ENCODE results near the gene FCN1. TPM values are rescaled to one million over a fixed set of nuclear protein-coding genes. Genes with fewer than 3 reads are reported as not detected.

The FCN1 gene
- total RNA-seq, 1 experiment from 2014 or later, result not detected

DNA sequence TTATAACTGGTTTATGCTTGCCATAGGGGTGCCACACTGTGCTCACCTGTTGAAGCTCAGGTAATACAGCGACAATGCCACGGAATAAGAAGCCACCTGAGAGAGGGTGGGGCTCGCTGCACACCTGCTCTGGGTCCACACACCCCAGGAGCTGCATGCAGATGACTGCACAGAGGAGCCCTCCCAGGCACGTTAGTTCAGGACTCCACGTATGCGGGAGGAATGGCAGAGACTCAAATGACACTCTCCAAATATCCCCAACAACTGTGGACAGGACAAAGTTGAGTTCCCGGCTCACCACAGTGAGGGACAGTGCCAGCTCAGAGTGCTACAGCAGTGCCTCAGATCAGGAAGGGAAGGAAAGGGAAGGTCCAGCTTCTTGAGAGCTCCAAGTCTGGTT, 5.8 kb upstream of the FCN1 start:
- intact Hi-C loops (cut with micrococcal nuclease), result no loop called here
- H3K27me3 Mint-ChIP-seq (ENCODE audit: insufficient read depth, unreplicated experiment), result peaks cover 69% of the 10 kb centered on the region
- no TSS peak for BruUV-seq (replicated peaks)
- no peak overlapping the region for H3K27ac Mint-ChIP-seq (ENCODE audit: low read depth, unreplicated experiment)
- CTCF ChIA-PET, result no interaction called here
- no peak for DNase-seq (ENCODE audit: unreplicated experiment)
- no peaks in the 10 kb centered on the region for H3K4me1 Mint-ChIP-seq (ENCODE audit: insufficient read depth, unreplicated experiment)
- TF ChIP-seq, protein P1, sequence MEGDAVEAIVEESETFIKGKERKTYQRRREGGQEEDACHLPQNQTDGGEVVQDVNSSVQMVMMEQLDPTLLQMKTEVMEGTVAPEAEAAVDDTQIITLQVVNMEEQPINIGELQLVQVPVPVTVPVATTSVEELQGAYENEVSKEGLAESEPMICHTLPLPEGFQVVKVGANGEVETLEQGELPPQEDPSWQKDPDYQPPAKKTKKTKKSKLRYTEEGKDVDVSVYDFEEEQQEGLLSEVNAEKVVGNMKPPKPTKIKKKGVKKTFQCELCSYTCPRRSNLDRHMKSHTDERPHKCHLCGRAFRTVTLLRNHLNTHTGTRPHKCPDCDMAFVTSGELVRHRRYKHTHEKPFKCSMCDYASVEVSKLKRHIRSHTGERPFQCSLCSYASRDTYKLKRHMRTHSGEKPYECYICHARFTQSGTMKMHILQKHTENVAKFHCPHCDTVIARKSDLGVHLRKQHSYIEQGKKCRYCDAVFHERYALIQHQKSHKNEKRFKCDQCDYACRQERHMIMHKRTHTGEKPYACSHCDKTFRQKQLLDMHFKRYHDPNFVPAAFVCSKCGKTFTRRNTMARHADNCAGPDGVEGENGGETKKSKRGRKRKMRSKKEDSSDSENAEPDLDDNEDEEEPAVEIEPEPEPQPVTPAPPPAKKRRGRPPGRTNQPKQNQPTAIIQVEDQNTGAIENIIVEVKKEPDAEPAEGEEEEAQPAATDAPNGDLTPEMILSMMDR (IDR thresholded peaks at IDR 0.05; ENCODE audit: unreplicated experiment), result no peak
- no peaks in the 10 kb centered on the region for H3K9me3 Mint-ChIP-seq (ENCODE audit: unreplicated experiment)
- H3K36me3 Mint-ChIP-seq (ENCODE audit: insufficient read depth, unreplicated experiment), result no peaks in the 10 kb centered on the region
- POLR2A ChIA-PET, result no interaction called here
- H3K4me3 Mint-ChIP-seq (ENCODE audit: unreplicated experiment), result no peak overlapping the region

- H3K4me1 Mint-ChIP-seq (ENCODE audit: insufficient read depth, unreplicated experiment), result no peaks in the 10 kb centered on the region
Measured at GRCh38 chr9:134922932-134923240, 5.2 kb upstream of the FCN1 start.

GRCh38 chr9:134922066-134922931, 4.6 kb upstream of the FCN1 start:
- ChIA-PET POLR2A (interaction anchor here (0.7 kb wide), 1 partner anchor 118 kb away, joined by 3 read pairs; no protein-coding TSS in a partner anchor), CTCF (no interaction called here)
- no peak overlapping the region for H3K27ac Mint-ChIP-seq (ENCODE audit: low read depth, unreplicated experiment)
- DNase-seq (ENCODE audit: unreplicated experiment), result no peak
- peaks cover 69% of the 10 kb centered on the region for H3K27me3 Mint-ChIP-seq (ENCODE audit: insufficient read depth, unreplicated experiment)
- TF ChIP-seq, protein P1 (IDR thresholded peaks at IDR 0.05; ENCODE audit: unreplicated experiment), result no peak
- no peaks in the 10 kb centered on the region for H3K36me3 Mint-ChIP-seq (ENCODE audit: insufficient read depth, unreplicated experiment)
- H3K9me3 Mint-ChIP-seq (ENCODE audit: unreplicated experiment), result no peaks in the 10 kb centered on the region
- BruUV-seq (replicated peaks), result no TSS peak
- intact Hi-C loops (cut with micrococcal nuclease), result no loop called here
- H3K4me1 Mint-ChIP-seq (ENCODE audit: insufficient read depth, unreplicated experiment), result no peaks in the 10 kb centered on the region
- no peak overlapping the region for H3K4me3 Mint-ChIP-seq (ENCODE audit: unreplicated experiment)

More at GRCh38 chr9:134922932-134923240, 5.2 kb upstream of the FCN1 start:
- intact Hi-C loops (cut with micrococcal nuclease), result no loop called here
- Mint-ChIP-seq H3K4me3 (ENCODE audit: unreplicated experiment) (no peak overlapping the region), H3K36me3 (ENCODE audit: insufficient read depth, unreplicated experiment) (no peaks in the 10 kb centered on the region), H3K27ac (ENCODE audit: low read depth, unreplicated experiment) (no peak overlapping the region), H3K9me3 (ENCODE audit: unreplicated experiment) (no peaks in the 10 kb centered on the region), H3K27me3 (ENCODE audit: insufficient read depth, unreplicated experiment) (peaks cover 69% of the 10 kb centered on the region)
- DNase-seq (ENCODE audit: unreplicated experiment), result no peak
- POLR2A ChIA-PET, result no interaction called here
- BruUV-seq (replicated peaks), result no TSS peak
- CTCF ChIA-PET, result no interaction called here
- TF ChIP-seq, protein P1 (IDR thresholded peaks at IDR 0.05; ENCODE audit: unreplicated experiment), result no peak

DNA sequence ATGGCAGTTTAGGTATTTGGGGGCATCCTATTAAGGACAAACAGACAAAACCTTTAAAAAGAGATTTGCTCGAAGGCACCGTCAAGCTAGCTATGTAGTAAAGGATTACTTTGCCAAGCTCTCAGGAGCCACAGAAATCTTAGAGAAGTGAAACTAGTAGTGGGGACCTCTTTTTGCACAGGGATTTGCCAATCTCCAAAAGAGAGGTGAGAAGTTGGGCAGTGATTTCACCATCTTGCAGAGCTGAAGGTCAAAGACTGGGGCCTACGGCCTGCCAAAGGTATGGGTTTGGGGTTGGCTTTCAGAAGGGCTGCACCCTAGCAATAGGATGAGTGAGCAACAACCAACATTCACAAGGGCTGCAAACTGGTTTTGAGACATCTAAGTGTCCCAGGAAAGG, 1.6 kb upstream of the FCN1 start:
- DNase-seq (ENCODE audit: unreplicated experiment), result no peak
- TF ChIP-seq, protein P1 (IDR thresholded peaks at IDR 0.05; ENCODE audit: unreplicated experiment), result no peak
- H3K36me3 Mint-ChIP-seq (ENCODE audit: insufficient read depth, unreplicated experiment), result no peaks in the 10 kb centered on the region
- intact Hi-C loops (cut with micrococcal nuclease), result no loop called here
- no peak overlapping the region for H3K27ac Mint-ChIP-seq (ENCODE audit: low read depth, unreplicated experiment)
- H3K4me1 Mint-ChIP-seq (ENCODE audit: insufficient read depth, unreplicated experiment), result no peaks in the 10 kb centered on the region
- H3K27me3 Mint-ChIP-seq (ENCODE audit: insufficient read depth, unreplicated experiment), result peaks cover 82% of the 10 kb centered on the region
- POLR2A ChIA-PET, result no interaction called here
- CTCF ChIA-PET, result interaction anchor here (0.7 kb wide), 1 partner anchor 140 kb away, joined by 3 read pairs; no protein-coding TSS in a partner anchor
- H3K4me3 Mint-ChIP-seq (ENCODE audit: unreplicated experiment), result no peak overlapping the region
- no TSS peak for BruUV-seq (replicated peaks)
- no peaks in the 10 kb centered on the region for H3K9me3 Mint-ChIP-seq (ENCODE audit: unreplicated experiment)

All from MCF 10A (cell line).